Muscle layer of colon (tissue), 2 donors: ENCODE results near the gene TBL1X.

ENCODE experiments used
- H3K27ac ChIP-seq: one replicate; pipeline ENCODE4 v1.7.0; 2013; ENCODE audit warnings: low read depth, mild to moderate bottlenecking, low read length, moderate library complexity
- H3K27me3 ChIP-seq, 2 donors: one replicate each; pipeline ENCODE4 v1.7.0; 2013; ENCODE audit warnings: low read length in 2 of 2, mild to moderate bottlenecking in 2 of 2; ENCODE audit not compliant: insufficient read depth in 2 of 2, control insufficient read depth in 1 of 2
- H3K36me3 ChIP-seq: one replicate; pipeline ENCODE4 v1.7.0; 2013; ENCODE audit warnings: mild to moderate bottlenecking, low read length; ENCODE audit not compliant: insufficient read depth
- H3K4me1 ChIP-seq: one replicate; pipeline ENCODE4 v1.7.0; 2013; ENCODE audit warnings: mild to moderate bottlenecking, low read length; ENCODE audit not compliant: insufficient read depth
- H3K4me3 ChIP-seq, 2 donors: one replicate each; pipeline ENCODE4 v1.7.0; 2013; ENCODE audit warnings: low read length in 2 of 2, low read depth in 1 of 2, mild to moderate bottlenecking in 1 of 2, moderate library complexity in 1 of 2
- H3K9ac ChIP-seq: one replicate; pipeline ENCODE4 v1.7.0; 2013; ENCODE audit warnings: low read length
- H3K9me3 ChIP-seq: one replicate; pipeline ENCODE4 v1.7.0; 2013; ENCODE audit warnings: mild to moderate bottlenecking, low read length
- donor health status: abdominal sarcoma.
- donor health status: Adenocarcinoma of cecum.

TBL1X gene

DNA sequence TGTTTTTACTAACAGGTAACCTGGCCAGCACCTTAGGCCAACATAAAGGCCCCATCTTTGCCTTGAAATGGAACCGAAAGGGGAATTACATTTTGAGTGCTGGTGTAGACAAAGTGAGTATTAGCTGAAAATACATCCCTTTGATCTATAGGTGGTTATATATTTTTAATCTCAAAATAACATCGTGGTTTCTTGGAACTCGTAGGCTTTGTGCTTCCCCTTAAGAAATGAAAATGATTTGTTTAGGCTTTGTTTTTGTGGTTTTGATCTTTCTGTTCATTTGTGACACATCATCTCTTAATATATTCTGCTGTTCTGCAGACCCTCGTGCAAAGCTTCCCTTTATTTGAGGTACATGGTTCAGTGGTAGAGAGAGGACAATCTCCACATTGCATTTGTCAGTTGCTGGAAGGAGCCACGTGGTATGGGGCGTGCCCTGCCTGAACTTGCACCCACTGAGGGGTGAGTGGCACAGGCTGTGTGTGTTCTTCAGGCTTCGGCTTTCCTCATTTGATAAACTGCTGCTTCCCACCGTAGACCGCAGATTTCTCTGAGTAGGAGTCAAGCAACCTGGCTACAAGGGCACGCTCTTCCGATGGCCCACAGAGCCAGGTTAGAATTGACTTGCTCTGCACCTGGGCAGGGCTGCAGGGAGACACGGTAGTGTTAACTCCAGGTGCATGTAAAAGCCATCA lies 228.6 kb downstream of the TBL1X start:
- Histone ChIP-seq H3K27me3 (no peaks in the 10 kb centered on the region), H3K27ac (no peak overlapping the region), H3K36me3 (no peaks in the 10 kb centered on the region), H3K9me3 (no peaks in the 10 kb centered on the region), H3K9ac (no peak overlapping the region), H3K4me3 (no peak overlapping the region), H3K4me1 (no peaks in the 10 kb centered on the region)

DNA sequence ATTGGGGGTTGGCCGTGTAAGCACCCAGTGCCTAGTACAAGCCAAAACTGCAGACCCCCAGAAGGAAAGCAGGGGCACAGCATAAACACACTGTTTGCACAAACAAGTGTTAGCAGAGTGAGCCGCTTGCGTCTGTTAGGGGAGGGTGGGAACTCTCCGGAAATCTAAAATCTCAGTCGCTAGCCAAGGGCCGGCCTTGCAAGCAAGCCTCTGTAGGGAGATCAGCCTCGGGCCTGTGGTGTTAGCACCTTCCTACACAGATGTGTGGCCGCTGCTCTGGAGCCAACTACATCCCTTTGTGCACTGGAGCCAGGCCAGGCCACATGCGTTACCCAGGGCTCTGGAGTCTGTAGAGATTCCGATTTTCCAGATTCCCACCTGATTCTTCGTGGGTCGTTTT lies 233.7 kb downstream of the TBL1X start:
- no peaks in the 10 kb centered on the region for H3K27me3 ChIP-seq
- H3K4me3 ChIP-seq = no peak overlapping the region
- no peak overlapping the region for H3K9ac ChIP-seq
- H3K9me3 ChIP-seq = no peaks in the 10 kb centered on the region
- H3K4me1 ChIP-seq = no peaks in the 10 kb centered on the region
- H3K36me3 ChIP-seq = no peaks in the 10 kb centered on the region
- H3K27ac ChIP-seq = no peak overlapping the region

DNA sequence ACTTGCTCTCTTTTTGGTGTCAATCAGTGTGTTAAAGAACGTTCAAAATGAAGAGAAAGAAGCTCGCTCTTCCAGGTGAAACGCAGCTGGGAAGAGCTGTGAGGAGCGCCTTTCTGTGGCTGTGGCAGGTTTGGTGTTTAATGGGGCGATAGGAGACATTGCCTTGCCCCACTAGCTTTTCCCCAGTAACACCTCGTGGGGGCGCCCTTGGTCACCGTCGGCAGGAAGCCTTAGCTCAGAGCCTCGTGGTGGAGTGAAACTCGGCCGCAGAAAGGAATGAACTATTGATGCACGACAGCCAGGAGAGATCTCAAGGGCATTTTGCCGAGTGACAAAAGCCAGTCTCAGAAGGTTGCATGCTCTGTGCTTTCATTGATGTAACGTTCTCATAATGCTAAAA lies 235.7 kb downstream of the TBL1X start:
- H3K27ac ChIP-seq = no peak overlapping the region
- peaks cover 5% of the 10 kb centered on the region for H3K9me3 ChIP-seq
- H3K36me3 ChIP-seq = no peaks in the 10 kb centered on the region
- no peaks in the 10 kb centered on the region for H3K4me1 ChIP-seq
- H3K4me3 ChIP-seq = no peak overlapping the region
- H3K9ac ChIP-seq = no peak overlapping the region
- no peaks in the 10 kb centered on the region for H3K27me3 ChIP-seq

DNA sequence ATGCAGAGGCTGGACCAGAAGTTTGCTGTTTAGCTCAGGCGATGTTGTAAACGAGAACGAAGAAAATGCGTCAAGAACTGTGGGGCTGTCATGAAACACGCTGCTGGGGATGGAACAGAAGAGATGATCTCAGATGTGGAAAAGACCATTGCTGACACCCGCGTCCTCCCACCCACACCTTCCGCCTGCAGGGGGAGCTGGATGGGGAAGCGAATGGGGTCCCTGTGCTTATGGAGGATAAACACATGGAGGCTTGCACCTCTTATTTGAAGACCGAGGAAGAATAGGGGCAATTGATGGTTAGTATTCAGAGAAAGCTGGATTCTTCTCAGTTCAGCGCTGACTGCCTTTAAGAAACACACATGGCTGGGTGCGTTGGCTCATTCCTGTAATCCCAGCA lies 236.9 kb downstream of the TBL1X start:
- Histone ChIP-seq H3K36me3 (no peaks in the 10 kb centered on the region), H3K27ac (no peak overlapping the region), H3K9me3 (peaks cover 5% of the 10 kb centered on the region), H3K27me3 (no peaks in the 10 kb centered on the region), H3K9ac (no peak overlapping the region), H3K4me1 (no peaks in the 10 kb centered on the region), H3K4me3 (no peak overlapping the region)

DNA sequence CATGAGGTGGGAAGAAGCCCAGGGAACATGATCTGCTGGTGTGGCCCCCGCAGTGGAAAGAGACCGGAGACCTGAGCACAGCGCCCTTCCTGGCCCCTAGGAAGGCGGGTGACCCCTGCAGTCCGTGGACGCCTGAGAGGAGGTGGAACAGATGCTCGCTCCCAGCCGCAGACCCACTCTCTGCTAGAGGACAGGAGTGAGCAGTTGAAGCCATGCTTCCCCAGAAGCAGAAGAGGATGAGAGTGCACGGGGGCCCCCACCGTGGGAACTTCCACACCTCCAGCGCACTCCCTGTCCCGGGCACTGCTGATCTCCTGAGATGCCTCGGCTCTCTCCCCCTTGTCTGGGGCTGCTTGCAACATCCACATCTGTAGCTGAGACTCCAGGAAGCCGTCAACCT lies 238.5 kb downstream of the TBL1X start:
- Histone ChIP-seq H3K9me3 (peaks cover 5% of the 10 kb centered on the region), H3K36me3 (no peaks in the 10 kb centered on the region), H3K27ac (no peak overlapping the region), H3K4me1 (no peaks in the 10 kb centered on the region), H3K9ac (no peak overlapping the region), H3K27me3 (no peaks in the 10 kb centered on the region), H3K4me3 (no peak overlapping the region)

DNA sequence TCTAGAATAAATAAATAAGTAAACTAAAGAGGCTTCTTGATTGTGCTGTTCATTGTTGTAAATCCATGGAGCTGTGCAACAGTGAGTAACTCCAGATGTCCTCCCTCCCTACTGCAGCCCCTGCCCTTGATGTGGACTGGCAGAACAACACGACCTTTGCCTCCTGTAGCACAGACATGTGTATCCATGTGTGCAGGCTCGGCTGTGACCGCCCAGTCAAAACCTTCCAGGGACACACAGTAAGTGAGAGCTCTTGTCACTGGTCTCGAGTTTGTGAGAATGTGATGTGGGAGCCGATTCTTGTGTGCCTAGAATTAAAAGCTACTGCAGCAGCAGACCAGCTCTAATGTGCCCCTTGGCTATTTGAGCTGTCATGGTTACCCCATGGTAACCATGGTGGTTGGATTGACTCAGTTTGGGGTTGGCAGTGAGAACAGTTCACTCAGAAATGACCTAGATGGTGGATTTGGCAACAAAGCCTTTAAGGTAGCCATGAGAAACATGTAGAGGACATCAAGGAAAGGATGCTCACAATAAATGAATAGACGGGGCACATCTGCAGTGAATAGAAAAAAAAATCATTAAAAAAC lies 240.1 kb downstream of the TBL1X start:
- no peak overlapping the region for H3K9ac ChIP-seq
- no peaks in the 10 kb centered on the region for H3K4me1 ChIP-seq
- H3K27ac ChIP-seq = no peak overlapping the region
- no peaks in the 10 kb centered on the region for H3K36me3 ChIP-seq
- H3K9me3 ChIP-seq = peaks cover 5% of the 10 kb centered on the region
- no peak overlapping the region for H3K4me3 ChIP-seq
- no peaks in the 10 kb centered on the region for H3K27me3 ChIP-seq

DNA sequence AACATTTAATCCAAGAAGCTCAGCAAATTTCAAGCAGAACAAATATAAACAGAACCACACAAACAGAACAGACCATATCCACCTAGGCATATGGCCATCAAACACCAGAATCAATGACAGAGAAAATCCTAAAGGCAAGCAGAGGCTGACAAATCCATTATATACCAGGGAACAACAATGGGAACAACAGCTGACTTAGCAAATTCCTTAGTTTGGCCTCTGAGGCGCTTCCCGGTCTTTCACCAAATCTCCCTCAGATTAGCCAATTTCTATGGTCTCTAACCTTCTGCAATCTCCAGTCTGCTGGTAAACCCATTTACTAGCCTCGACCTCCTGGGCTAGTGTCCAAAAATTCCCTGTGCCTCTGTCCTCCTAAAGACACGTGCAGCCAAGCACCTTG lies 241.6 kb downstream of the TBL1X start:
- no peak overlapping the region for H3K9ac ChIP-seq
- peaks cover 5% of the 10 kb centered on the region for H3K9me3 ChIP-seq
- no peaks in the 10 kb centered on the region for H3K4me1 ChIP-seq
- H3K27me3 ChIP-seq = no peaks in the 10 kb centered on the region
- peaks cover 1% of the 10 kb centered on the region for H3K36me3 ChIP-seq
- no peak overlapping the region for H3K4me3 ChIP-seq
- no peak overlapping the region for H3K27ac ChIP-seq

DNA sequence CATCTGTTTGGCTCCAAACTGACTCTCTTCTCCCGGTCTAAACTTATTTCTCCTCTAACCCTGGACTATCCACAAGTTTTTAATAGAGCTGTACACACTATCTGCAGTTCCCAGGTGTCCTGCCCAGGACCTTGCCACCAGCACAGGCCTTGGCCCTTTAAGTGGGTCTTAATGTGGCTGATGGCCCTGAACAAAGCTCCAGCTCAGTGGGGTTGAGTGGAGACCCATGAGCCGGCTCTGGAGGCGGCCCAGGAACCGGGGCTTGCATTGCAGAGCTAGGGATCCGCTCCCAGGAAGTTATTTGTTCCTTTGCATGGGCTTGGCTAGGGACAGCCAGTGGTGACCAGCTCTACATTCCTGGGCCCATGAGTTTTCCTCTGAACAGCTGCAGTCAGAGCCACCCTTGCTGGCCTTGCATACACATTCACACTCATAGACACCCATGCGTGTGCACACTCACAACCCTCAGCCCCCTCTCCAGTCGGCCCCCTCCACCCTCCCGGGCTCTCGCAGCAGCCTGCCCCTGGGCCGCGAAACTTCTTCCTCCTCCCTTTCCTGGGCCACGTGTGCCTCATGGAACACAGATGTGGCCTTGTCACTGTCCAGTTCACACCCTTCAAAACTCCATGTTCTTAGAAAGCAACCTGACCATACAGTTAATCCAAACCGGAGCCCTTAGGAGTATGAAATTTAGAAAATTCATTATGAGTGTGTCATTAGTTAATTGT lies 242.6 kb downstream of the TBL1X start:
- H3K9me3 ChIP-seq = peaks cover 5% of the 10 kb centered on the region
- no peak overlapping the region for H3K27ac ChIP-seq
- no peak overlapping the region for H3K9ac ChIP-seq
- no peaks in the 10 kb centered on the region for H3K4me1 ChIP-seq
- no peaks in the 10 kb centered on the region for H3K27me3 ChIP-seq
- H3K4me3 ChIP-seq = no peak overlapping the region
- peaks cover 8% of the 10 kb centered on the region for H3K36me3 ChIP-seq

DNA sequence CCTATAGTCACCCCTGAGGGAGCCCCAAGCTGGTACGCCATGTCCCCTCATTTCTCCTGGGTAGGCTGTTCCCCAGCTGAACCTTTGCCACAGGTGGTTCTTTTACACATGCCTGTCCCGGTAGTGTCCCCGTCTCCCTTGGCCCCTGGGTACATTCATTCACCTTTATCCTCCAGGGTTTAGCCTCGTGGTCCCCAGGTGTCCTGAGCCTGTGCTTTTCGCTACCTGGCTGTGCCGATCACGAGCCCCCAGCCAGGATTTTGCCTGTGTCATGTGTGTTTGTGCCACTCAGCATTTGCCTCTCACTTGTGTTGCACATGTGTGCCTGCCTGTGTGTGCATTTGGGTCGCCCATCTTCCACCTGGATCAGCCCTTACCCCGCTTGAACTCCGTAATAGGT lies 243.2 kb downstream of the TBL1X start:
- Histone ChIP-seq H3K4me3 (no peak overlapping the region), H3K27ac (no peak overlapping the region), H3K9me3 (peaks cover 5% of the 10 kb centered on the region), H3K36me3 (peaks cover 8% of the 10 kb centered on the region), H3K27me3 (no peaks in the 10 kb centered on the region), H3K4me1 (no peaks in the 10 kb centered on the region), H3K9ac (no peak overlapping the region)

DNA sequence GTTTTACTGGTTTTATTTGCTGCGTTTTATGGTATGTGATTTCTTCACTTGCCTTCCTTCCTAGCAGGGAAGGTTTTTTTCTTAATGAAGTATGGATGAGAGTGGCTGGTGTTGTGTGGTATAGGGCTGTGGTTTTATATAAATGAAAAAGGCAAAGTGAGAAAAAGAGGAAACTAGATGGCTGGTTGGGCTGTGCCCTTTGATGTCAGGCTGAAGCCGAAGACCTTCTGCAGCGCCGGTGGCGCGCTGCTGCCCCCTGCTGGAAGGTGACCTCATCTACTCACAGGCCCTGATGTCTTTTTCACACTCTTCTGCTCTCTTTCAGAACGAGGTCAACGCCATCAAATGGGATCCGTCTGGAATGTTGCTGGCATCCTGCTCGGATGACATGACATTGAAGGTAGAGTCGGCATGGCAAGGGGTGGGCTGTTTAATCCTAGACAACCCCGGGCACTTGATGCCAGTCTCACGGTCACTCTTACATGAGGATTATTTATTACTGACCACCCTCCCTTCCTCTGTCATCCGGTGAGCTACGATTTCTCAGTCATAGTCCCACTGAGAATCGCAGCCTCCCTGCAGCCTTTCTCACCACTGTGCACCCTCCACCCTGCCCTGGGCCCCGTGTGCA lies 244.2 kb downstream of the TBL1X start:
- no peak overlapping the region for H3K4me3 ChIP-seq
- no peaks in the 10 kb centered on the region for H3K27me3 ChIP-seq
- H3K4me1 ChIP-seq = no peaks in the 10 kb centered on the region
- H3K36me3 ChIP-seq = peaks cover 8% of the 10 kb centered on the region
- H3K9me3 ChIP-seq = peaks cover 5% of the 10 kb centered on the region
- H3K27ac ChIP-seq = no peak overlapping the region
- no peak overlapping the region for H3K9ac ChIP-seq

DNA sequence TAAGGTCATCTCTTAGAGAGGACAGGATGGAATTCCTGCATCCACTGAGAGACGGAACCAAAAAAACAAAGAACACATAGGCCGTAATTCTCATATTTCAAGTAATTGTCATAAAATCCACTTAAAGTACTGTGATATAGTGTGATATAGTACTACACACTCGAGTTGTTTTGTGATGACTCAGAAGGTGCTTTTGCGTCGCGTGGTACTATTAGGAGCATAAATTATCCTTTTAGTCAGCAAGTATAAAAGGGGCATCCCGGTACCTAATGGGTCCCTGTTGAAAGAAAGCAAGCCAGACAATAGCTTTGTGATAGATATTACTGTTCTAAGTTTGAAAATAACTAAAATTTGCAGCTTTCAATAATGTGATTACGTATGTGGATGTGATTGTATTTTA lies 245.5 kb downstream of the TBL1X start:
- Histone ChIP-seq H3K36me3 (peaks cover 8% of the 10 kb centered on the region), H3K4me3 (no peak overlapping the region), H3K4me1 (no peaks in the 10 kb centered on the region), H3K27ac (no peak overlapping the region), H3K9ac (no peak overlapping the region), H3K9me3 (peaks cover under 1% of the 10 kb centered on the region), H3K27me3 (no peaks in the 10 kb centered on the region)
